DOHH2 (cell line): ENCODE results near the gene TCF12.

Source experiments
- EZH2phosphoT487 ChIP-seq: fragments of 200-600 bp; sonication (generic); IDR thresholded peaks from 2 replicates; pipeline ENCODE4 v1.6.1; 2017; ENCODE audit warnings: borderline replicate concordance, mild to moderate bottlenecking, antibody characterized with exemption, low read length, moderate library complexity, mixed read lengths
- TF ChIP-seq, protein P1 (sequence below): fragments of 200-600 bp; sonication (generic); IDR thresholded peaks from one replicate; pipeline ENCODE4 v1.5.1; 2014; ENCODE audit warnings: antibody characterized with exemption, mild to moderate bottlenecking, low read depth, low read length; ENCODE audit not compliant: poor library complexity, severe bottlenecking

DNA sequence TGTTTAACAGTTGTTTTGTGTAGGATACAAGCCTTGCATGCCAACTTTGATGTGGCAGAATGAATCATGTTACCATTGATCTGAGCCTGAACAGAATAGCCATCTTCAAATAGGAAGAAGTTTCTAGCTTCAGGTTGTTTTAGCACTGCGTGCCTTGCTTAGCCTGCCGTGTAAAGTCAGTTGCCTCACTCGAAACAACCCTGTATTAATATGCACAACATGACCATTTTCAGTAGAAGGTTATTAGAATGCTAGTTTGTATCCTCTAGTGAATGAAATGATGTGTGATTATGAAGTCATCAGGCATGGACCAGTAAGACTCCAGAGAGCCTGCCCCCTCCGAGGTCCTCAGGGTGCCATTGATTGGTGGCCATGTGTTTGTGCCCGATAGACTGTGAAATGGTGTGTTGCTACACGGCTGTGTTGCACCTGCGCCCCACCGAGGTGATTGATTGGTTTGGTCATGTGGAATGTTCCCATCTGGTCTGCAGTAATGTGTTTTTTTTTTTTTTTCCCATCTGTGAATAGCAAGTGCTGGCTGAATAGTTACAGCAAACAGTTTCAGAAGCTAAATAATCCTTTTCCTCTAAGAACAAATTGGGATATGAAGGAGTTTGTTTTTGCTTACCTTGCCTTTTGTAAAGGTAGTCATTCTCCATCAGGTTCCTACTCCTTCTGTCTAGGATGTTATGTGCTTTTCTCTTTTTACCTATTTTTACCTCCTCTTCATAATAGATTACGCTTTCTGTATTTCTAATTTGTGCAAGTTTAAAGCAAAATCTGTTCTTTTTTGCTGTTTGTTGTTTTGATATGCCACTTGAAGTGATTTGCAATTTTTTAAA, 214.9 kb downstream of the TCF12 start:
- TF ChIP-seq, protein P1, sequence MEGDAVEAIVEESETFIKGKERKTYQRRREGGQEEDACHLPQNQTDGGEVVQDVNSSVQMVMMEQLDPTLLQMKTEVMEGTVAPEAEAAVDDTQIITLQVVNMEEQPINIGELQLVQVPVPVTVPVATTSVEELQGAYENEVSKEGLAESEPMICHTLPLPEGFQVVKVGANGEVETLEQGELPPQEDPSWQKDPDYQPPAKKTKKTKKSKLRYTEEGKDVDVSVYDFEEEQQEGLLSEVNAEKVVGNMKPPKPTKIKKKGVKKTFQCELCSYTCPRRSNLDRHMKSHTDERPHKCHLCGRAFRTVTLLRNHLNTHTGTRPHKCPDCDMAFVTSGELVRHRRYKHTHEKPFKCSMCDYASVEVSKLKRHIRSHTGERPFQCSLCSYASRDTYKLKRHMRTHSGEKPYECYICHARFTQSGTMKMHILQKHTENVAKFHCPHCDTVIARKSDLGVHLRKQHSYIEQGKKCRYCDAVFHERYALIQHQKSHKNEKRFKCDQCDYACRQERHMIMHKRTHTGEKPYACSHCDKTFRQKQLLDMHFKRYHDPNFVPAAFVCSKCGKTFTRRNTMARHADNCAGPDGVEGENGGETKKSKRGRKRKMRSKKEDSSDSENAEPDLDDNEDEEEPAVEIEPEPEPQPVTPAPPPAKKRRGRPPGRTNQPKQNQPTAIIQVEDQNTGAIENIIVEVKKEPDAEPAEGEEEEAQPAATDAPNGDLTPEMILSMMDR, result no peak
- TF ChIP-seq EZH2phosphoT487, result no peak
